K562 (cell line): ENCODE measurements around the gene MOB3B. TPM values are rescaled to one million over a fixed set of nuclear protein-coding genes. Genes with fewer than 3 reads are reported as not detected.

Source experiments
- ATAC-seq: fragments of 200-7000 bp; cut with Tn5 transposase; 3 replicates; pipeline ENCODE4 v1.9.1; 2020; ENCODE audit warnings: moderate library complexity
- BruUV-seq: library from RNA; stranded (reverse); fragments of 400-500 nt; replicated peaks from 2 replicates; lab custom pipeline; 2021; lab: Mats Ljungman, UMichigan
- CTCF ChIA-PET: fragments of 300-600 bp; formaldehyde crosslinking; extraction: SDS; loops from one replicate; lab custom pipeline; 2021; ENCODE audit warnings: low intra/inter-chr PET ratio; lab: Yijun Ruan, JAX
- POLR2A ChIA-PET: fragments of 300-600, 350-650 bp; sonication (Branson Sonifier 250); formaldehyde crosslinking; extraction: SDS; loops from one replicate; lab custom pipeline; 2021; ENCODE audit warnings: antibody characterized with exemption, inconsistent platforms; lab: Yijun Ruan, JAX
- DNase-seq, 4 experiments: peaks; one replicate each; pipeline versions ENCODE4 v3.0.0 to v3.0.0-alpha.2; 2011 to 2018; ENCODE audit warnings: low spot score in 3 of 4, mixed read lengths in 3 of 4; ENCODE audit errors: extremely low read depth in 1 of 4
- FAIRE-seq: peaks from 2 replicates; lab custom pipeline; 2011; peaks lifted over from hg19 to GRCh38; lab: Jason Lieb, UNC
- H2AFZ ChIP-seq: 2 replicates; pipeline ENCODE4 v1.6.0; 2011; ENCODE audit warnings: low read depth, low read length, control low read depth, inconsistent platforms
- H3K27ac ChIP-seq: fragments of 200-600 bp; 3 replicates; pipeline ENCODE4 v1.8.0; 2011; ENCODE audit warnings: low read depth, mild to moderate bottlenecking, control low read depth, inconsistent platforms, low read length, moderate library complexity, mixed read lengths; ENCODE audit errors: extremely low read depth
- H3K27me3 ChIP-seq, 2 experiments: fragments of 300-600 bp in 1 of 2; 2 replicates in 1 of 2; 3 replicates in 1 of 2; pipeline versions ENCODE4 v1.6.0 to v1.8.0; 2011; ENCODE audit warnings: inconsistent platforms in 2 of 2, low read length in 2 of 2, mild to moderate bottlenecking in 1 of 2, mixed read lengths in 1 of 2, moderate library complexity in 1 of 2; ENCODE audit not compliant: control insufficient read depth in 2 of 2, insufficient read depth in 2 of 2
- H3K36me3 ChIP-seq: fragments of 300-600 bp; 3 replicates; pipeline ENCODE4 v1.8.0; 2011; ENCODE audit warnings: mild to moderate bottlenecking, low read length, inconsistent platforms; ENCODE audit not compliant: control insufficient read depth, insufficient read depth
- H3K4me1 ChIP-seq, 2 experiments: fragments of 200-600 bp in 1 of 2; replicated peaks in 1 of 2; 2 replicates in 1 of 2; 3 replicates in 1 of 2; pipeline versions ENCODE4 v1.5.1 to v1.8.0; 2011; ENCODE audit warnings: inconsistent platforms in 2 of 2, low read length in 2 of 2, mild to moderate bottlenecking in 1 of 2, mixed read lengths in 1 of 2, moderate library complexity in 1 of 2; ENCODE audit not compliant: control insufficient read depth in 2 of 2, insufficient read depth in 2 of 2
- H3K4me2 ChIP-seq: 2 replicates; pipeline ENCODE4 v1.6.1; 2011; ENCODE audit warnings: low read length, control low read depth, inconsistent platforms, mixed read lengths; ENCODE audit not compliant: insufficient read depth
- H3K4me3 ChIP-seq: fragments of 200-600 bp; sonication (generic), shearing (Covaris generic); 2 replicates; pipeline ENCODE4 v1.5.1; 2016; ENCODE audit warnings: control low read depth, inconsistent platforms
- H3K79me2 ChIP-seq: fragments of 200-600 bp; 3 replicates; pipeline ENCODE4 v1.8.0; 2011; ENCODE audit warnings: low read length, inconsistent platforms; ENCODE audit not compliant: control insufficient read depth, insufficient read depth
- H3K9ac ChIP-seq, 2 experiments: 2 replicates each; pipeline versions ENCODE4 v1.6.0 to v1.6.1; 2011; ENCODE audit warnings: low read depth in 2 of 2, low read length in 2 of 2, control low read depth in 1 of 2, inconsistent platforms in 1 of 2, mild to moderate bottlenecking in 1 of 2, mixed read lengths in 1 of 2; ENCODE audit not compliant: insufficient read depth in 1 of 2
- H3K9me1 ChIP-seq: one replicate; pipeline ENCODE4 v1.6.0; 2011; ENCODE audit warnings: inconsistent platforms, mild to moderate bottlenecking, low read length, moderate library complexity; ENCODE audit not compliant: control insufficient read depth, insufficient read depth
- H3K9me3 ChIP-seq: replicated peaks from 2 replicates; pipeline ENCODE4 v1.5.1; 2011; ENCODE audit warnings: low read depth, low read length, inconsistent platforms; ENCODE audit not compliant: control insufficient read depth, insufficient read depth
- H4K20me1 ChIP-seq: replicated peaks from 2 replicates; pipeline ENCODE4 v1.6.1; 2011; ENCODE audit warnings: low read length, inconsistent platforms, mixed read lengths; ENCODE audit not compliant: control insufficient read depth, insufficient read depth
- ARID2 ChIP-seq: fragments of 450-650 bp; IDR thresholded peaks from 2 replicates; pipeline ENCODE4 v1.6.1; 2017; ENCODE audit warnings: antibody characterized with exemption, mild to moderate bottlenecking
- BRF2 ChIP-seq: IDR thresholded peaks from 3 replicates; pipeline ENCODE4 v1.6.1; 2011; ENCODE audit warnings: borderline replicate concordance, mild to moderate bottlenecking; ENCODE audit not compliant: insufficient read length, insufficient read depth
- CEBPB ChIP-seq: fragments of 450-650 bp; IDR thresholded peaks from 2 replicates; pipeline ENCODE4 v1.6.1; 2016; ENCODE audit warnings: missing genetic modification characterization, missing compliant biosample characterization
- ELF4 ChIP-seq: fragments of 450-650 bp; formaldehyde crosslinking; IDR thresholded peaks from 2 replicates; pipeline ENCODE4 v1.4.0; 2022; ENCODE audit warnings: missing genetic modification characterization
- EWSR1 ChIP-seq: fragments of 450-650 bp; IDR thresholded peaks from 2 replicates; pipeline ENCODE4 v1.6.1; 2018; ENCODE audit warnings: borderline replicate concordance, mild to moderate bottlenecking, low read depth, moderate library complexity; ENCODE audit not compliant: partially characterized antibody
- HEY1 ChIP-seq: fragments of 250-450 bp; sonication (Bioruptor Pico); IDR thresholded peaks from 2 replicates; pipeline ENCODE4 v1.5.0; 2020; ENCODE audit warnings: mild to moderate bottlenecking, moderate library complexity, borderline replicate concordance
- KLF13 ChIP-seq: fragments of 450-650 bp; IDR thresholded peaks from 2 replicates; pipeline ENCODE4 v1.6.1; 2016; ENCODE audit warnings: missing genetic modification characterization, low read depth, mild to moderate bottlenecking, missing compliant biosample characterization, moderate library complexity, borderline replicate concordance
- MAFK ChIP-seq: IDR thresholded peaks from 2 replicates; pipeline ENCODE4 v1.6.1; 2011; ENCODE audit warnings: low read length, improper control_type of control experiment
- MEIS2 ChIP-seq: fragments of 450-650 bp; IDR thresholded peaks from 2 replicates; pipeline ENCODE4 v1.6.1; 2014; ENCODE audit warnings: mild to moderate bottlenecking; ENCODE audit not compliant: partially characterized antibody
- POLR2AphosphoS2 ChIP-seq: IDR thresholded peaks from 2 replicates; pipeline ENCODE4 v1.6.1; 2012; ENCODE audit warnings: low read length, improper control_type of control experiment
- PYGO2 ChIP-seq: fragments of 450-650 bp; IDR thresholded peaks from 2 replicates; pipeline ENCODE4 v1.6.1; 2016; ENCODE audit warnings: mild to moderate bottlenecking, missing genetic modification characterization, moderate library complexity, missing compliant biosample characterization
- RBM25 ChIP-seq: fragments of 200-400 bp; formaldehyde crosslinking; IDR thresholded peaks from 2 replicates; pipeline ENCODE4 v1.6.1; 2018; ENCODE audit warnings: low read length, low read depth, moderate library complexity; ENCODE audit not compliant: severe bottlenecking
- WGBS: fragments of 100-300 bp; shearing (Covaris generic); methylation state at CpG from one replicate; pipeline ENCODE4 v1.1.6; 2016; ENCODE audit warnings: low coverage, mixed read lengths; ENCODE audit not compliant: insufficient coverage; ENCODE audit errors: missing lambda C conversion rate; 5-methylcytosine and 5-hydroxymethylcytosine counted together
- in situ Hi-C: fragments of 300-500 bp; cut with MboI; formaldehyde crosslinking; loops from 4 replicates; pipeline ENCODE4 v1.15.0; 2018; ENCODE audit warnings: inconsistent platforms, mixed read lengths
- intact Hi-C: fragments of 100-400 bp; cut with micrococcal nuclease; formaldehyde crosslinking; loops from 2 replicates; pipeline ENCODE4 v1.14.2; 2022
- polyA plus RNA-seq, 8 experiments: library from polyadenylated mRNA; depleted of rRNA in 4 of 8; stranded (reverse) in 5 of 8; unstranded in 3 of 8; fragments of >200 nt; fragmentation: Nextera tagmentation in 2 of 8; fragmentation: Illumina TruSeq in 1 of 8; extraction: Ambion mirVana in 2 of 8; extraction: Trizol in 1 of 8; gene quantifications; 2 replicates each; pipeline versions ENCODE4 v1.2.1 to v1.2.3, GENCODE V29; 2011 to 2014; ENCODE audit warnings: inconsistent platforms in 1 of 8, missing spikeins in 1 of 8
- total RNA-seq, 7 experiments: library from RNA; depleted of rRNA in 6 of 7; stranded (reverse); fragments of >200 nt in 6 of 7; fragmentation: Illumina TruSeq in 2 of 7; extraction: Trizol in 2 of 7; gene quantifications; 2 replicates each; pipeline versions ENCODE4 v1.2.1 to v1.2.3, GENCODE V29; 2011 to 2021; ENCODE audit warnings: low replicate concordance in 1 of 7
- TF ChIP-seq, protein P1 (sequence below): fragments of 200-400 bp; formaldehyde crosslinking; IDR thresholded peaks from 2 replicates; pipeline ENCODE4 v1.6.1; 2017; ENCODE audit warnings: mild to moderate bottlenecking, low read depth, low read length, moderate library complexity

Gene MOB3B
- total and polyA plus RNA-seq, 9 of the 15 experiments (the other 6 are each of a cell fraction or from before 2014, with no cell fraction given) = 3.6 to 12.8 (median 7.2) TPM

- TF ChIP-seq PYGO2 = no peak
- no peak for TF ChIP-seq POLR2AphosphoS2
- TF ChIP-seq ELF4 = no peak
- no peak for TF ChIP-seq ARID2
- TF ChIP-seq MEIS2 = no peak
- no peak for TF ChIP-seq HEY1
- no peak for TF ChIP-seq EWSR1
- no peak for TF ChIP-seq RBM25
- TF ChIP-seq MAFK = no peak
- TF ChIP-seq, protein P1, sequence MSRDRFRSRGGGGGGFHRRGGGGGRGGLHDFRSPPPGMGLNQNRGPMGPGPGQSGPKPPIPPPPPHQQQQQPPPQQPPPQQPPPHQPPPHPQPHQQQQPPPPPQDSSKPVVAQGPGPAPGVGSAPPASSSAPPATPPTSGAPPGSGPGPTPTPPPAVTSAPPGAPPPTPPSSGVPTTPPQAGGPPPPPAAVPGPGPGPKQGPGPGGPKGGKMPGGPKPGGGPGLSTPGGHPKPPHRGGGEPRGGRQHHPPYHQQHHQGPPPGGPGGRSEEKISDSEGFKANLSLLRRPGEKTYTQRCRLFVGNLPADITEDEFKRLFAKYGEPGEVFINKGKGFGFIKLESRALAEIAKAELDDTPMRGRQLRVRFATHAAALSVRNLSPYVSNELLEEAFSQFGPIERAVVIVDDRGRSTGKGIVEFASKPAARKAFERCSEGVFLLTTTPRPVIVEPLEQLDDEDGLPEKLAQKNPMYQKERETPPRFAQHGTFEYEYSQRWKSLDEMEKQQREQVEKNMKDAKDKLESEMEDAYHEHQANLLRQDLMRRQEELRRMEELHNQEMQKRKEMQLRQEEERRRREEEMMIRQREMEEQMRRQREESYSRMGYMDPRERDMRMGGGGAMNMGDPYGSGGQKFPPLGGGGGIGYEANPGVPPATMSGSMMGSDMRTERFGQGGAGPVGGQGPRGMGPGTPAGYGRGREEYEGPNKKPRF = no peak
- TF ChIP-seq CEBPB = no peak
- no peak for TF ChIP-seq BRF2
- TF ChIP-seq KLF13 (tag) = no peak
- H4K20me1 ChIP-seq = no peaks in the 10 kb centered on the region
- DNase-seq (no peak), FAIRE-seq (no peak), ATAC-seq (no peak)
- intact Hi-C loops (no loop called here), in situ Hi-C loops (no loop called here)
- ChIA-PET POLR2A (no interaction called here), CTCF (no interaction called here)
- H3K4me3 ChIP-seq = no peak overlapping the region
- H3K27me3 ChIP-seq = no peaks in the 10 kb centered on the region
- H3K36me3 ChIP-seq = no peaks in the 10 kb centered on the region
- H3K4me1 ChIP-seq = no peaks in the 10 kb centered on the region; a peak in 2 of 5 replicates
- H3K9me1 ChIP-seq = no peaks in the 10 kb centered on the region
- no peak overlapping the region for H3K4me2 ChIP-seq
- H3K9me3 ChIP-seq = no peaks in the 10 kb centered on the region
- H3K27ac ChIP-seq = no peak overlapping the region
- H2AFZ ChIP-seq = no peak overlapping the region
- H3K9ac ChIP-seq = no peak overlapping the region
- no TSS peak for BruUV-seq
- H3K79me2 ChIP-seq = no peaks in the 10 kb centered on the region
- WGBS = 100% methylated on average over 2 of the region's 2 CpGs
Observed at GRCh38 chr9:27542508-27542907, 12.9 kb upstream of the MOB3B start.
